SKM-1 (cell line): ENCODE measurements around the gene MTFR1L.
A peak's percentile ranks its signal among the peaks of the same experiment; 100 is the strongest.

Experiments used
- DNase-seq: peaks from one replicate; lab custom pipeline; 2025; ENCODE audit not compliant: unreplicated experiment; lab: John Stamatoyannopoulos, UW

Gene MTFR1L

DNA sequence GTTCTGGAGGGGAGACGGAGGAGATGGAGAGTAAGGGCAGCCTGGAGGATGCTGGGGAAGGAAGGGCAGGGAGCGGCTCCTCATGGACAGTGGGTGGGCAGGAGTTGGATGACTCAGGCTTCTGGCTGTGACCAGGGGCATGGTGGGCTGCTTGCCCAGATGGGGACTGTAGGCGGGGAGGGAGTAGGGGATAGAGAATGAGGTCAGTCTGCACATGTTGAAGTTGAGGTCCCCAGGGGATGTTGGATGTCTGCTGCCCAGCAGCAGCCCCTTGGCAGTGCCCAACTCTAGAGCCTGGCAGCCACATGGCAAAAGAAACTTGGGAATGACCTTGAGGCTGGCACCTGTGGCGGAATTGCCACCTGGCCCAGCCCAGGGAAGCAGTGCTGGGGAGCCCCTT, 13.3 kb upstream of the MTFR1L start:
- no peak for DNase-seq

DNA sequence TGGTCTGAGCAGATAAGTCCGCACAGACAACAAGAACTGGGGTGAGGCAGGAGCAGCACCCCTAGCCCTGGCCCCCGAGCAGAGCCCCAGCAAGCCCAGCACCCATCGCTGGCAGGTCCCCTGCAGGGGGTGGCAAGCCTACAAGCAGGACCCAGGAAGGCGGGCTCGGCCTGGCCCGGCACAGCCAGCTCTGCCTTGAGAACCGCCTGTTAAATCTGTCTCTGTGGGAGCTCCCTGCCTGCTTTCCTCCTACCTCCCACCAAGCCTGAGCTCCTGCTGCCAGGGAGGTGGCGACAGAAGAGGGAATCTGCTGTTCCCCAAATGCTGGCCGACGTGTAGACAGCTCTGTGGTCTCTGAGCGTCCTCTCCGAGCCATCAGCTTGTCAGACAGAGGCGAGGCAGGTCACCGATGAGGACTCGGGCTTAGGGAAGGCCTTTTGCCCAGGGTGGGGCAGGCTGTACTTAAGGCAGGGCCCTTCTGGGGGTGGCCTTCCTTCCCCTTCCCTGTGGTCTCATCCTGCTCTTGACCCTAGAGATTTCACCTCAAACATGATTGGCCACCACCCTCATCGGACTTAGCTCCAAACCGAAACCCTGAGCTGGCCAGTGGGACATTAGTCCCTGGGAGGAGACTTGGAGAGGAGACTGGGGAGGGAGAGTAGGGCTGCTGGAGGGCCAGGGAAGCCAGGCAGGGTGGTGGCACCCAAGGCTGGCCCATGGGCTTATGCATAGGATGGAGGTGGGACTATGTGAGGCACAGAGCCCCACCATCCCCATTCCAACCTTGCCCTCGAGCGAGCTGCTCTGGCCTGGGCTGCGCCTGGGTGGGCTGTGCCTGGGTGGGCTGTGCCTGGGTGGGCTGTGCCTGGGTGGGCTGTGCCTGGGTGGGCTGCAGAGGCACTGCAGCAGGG, 12.0 kb upstream of the MTFR1L start:
- no peak for DNase-seq

DNA sequence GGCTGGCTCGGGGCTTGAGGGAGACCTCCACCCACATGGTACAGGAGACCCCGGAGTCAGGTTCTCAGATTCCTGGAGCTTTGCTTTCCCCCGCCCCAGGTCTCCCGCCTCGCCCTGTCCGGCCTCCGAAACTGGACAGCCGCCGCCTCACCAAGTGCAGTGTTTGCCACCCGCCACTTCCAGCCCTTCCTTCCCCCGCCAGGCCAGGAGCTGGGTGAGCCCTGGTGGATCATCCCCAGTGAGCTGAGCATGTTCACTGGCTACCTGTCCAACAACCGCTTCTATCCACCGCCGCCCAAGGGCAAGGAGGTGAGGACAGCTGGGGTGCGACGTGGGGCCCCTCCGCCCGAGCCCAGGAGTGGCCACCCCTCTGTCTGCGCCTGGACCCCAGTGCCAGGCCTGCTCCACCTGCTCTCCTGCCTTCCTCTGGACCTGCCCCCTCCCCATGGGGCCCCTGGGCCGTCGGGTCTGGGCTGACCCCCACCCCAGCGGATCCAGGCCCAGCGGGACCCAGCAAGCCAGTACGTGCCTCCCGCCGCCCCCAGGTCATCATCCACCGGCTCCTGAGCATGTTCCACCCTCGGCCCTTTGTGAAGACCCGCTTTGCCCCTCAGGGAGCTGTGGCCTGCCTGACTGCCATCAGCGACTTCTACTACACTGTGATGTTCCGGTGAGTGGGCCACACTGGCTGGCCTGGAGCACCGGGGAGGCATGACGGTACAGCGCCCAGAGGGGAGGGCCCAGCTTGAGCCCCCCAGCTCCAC, 11.1 kb upstream of the MTFR1L start:
- DNase-seq: no peak

DNA sequence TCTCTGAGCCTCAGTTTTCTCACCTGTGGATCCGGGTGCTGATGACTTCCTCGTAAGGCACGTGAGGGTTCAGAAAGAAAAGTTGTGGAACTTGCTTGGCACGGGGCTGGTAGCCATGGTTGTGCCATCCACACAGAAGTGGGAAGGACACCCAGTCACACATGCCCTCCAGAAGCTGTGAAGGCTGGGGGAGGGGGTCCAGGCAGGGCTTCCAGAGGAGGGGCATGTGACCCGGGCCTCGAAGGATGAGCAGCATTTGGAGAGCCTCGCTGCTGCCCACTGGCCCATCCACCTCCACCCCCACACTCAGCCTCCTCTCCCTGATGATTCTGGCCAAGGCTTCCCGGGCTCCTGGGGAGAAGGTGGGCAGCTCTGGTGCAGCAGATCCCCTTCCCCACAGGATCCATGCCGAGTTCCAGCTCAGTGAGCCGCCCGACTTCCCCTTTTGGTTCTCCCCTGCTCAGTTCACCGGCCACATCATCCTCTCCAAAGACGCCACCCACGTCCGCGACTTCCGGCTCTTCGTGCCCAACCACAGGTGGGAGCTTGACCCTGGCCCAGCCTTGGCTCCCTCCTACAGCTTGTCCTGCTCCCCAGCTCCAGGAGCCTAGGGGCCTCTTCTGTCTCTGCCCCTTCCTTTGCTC, 10.3 kb upstream of the MTFR1L start:
- no peak for DNase-seq

DNA sequence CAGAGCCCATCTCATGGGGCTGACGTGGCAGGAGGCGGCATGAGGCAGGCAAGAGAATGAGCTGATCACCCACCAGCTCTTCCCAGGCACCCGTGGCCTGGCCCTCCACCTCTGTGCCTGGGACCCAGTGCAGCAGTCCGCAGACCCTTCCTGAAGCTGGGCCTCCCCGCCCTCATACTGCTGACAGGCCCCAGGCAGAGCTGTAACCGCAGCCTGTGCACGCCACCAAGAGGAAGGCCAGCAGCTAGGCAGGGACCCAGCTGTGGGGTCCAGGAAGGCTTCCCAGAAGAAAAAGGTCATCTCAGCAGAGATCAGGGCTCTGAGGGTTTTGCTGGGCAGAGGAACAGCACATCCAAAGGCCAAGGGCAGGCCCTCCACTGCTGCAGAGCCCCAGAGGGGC, 9.8 kb upstream of the MTFR1L start:
- no peak for DNase-seq

DNA sequence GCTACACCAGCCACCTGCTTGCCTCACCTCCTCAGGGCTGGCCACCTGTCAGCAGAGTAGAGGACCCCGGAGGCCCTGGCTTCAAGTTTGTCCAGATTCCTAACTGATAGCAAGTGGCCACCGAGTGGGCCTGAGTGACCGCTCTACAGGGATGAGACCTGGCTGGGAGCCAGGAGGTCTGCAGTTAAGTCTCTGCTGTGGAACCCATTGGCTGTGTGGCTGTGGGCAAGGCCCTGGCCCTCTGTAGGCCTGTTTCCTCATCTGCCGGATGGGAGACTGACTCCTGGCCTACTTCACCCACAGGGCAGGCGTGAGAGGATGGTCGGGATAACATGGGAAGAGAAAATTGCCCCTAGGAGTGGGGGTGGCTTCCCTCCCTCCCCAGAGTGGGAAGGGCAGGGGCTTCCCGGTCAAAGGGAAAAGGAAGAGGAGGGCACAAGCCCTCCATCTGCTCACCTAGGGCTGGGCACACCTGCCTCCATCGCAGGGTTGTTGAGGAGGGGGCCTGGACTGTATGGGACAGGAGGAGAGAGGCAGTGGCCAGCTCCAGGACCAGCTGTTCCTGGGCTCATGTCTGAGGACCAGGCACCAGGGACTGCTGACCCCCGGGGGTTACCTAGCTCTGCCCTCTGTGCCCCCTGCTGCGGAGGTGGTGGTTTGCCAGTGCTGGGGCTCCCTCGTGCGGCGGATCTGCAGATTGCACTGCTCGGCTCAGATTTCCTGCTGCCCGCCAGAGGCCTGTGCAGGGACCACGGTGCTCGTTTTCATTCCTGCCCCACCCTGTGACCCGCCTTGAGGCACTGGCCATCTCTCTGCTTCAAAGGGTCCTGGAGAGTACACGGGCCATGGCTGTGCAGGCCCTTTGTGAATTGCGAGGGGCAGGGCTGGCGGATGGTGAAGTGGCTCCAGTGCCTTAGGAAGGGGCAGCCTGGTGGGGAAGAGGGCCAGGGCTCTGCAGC, 9.1 kb upstream of the MTFR1L start:
- DNase-seq: peak; percentile 23

DNA sequence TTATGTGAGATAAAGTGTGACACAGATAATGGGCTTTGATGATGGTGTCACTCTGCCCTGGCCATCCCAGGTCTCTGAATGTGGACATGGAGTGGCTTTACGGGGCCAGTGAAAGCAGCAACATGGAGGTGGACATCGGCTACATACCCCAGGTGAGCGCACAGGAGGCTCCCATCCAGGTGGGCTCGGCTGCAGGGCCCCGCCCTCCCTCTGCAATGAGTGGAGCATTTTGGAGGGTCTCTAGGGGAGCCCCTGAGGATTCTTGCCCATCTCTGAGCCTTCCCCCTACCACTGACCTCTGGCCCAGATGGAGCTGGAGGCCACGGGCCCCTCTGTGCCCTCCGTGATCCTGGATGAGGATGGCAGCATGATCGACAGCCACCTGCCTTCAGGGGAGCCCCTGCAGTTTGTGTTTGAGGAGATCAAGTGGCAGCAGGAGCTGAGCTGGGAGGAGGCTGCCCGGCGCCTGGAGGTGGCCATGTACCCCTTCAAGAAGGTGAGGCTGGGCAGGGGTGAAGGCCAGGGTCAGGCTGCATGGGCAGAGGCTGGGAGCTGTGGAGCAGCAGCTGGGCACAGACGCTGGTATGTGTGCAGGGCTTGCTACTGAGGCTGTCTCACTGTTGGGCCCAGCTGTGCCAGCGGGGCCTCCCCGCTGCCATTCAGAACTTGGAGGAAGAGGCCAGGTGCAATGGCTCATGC, 8.2 kb upstream of the MTFR1L start:
- DNase-seq: no peak

DNA sequence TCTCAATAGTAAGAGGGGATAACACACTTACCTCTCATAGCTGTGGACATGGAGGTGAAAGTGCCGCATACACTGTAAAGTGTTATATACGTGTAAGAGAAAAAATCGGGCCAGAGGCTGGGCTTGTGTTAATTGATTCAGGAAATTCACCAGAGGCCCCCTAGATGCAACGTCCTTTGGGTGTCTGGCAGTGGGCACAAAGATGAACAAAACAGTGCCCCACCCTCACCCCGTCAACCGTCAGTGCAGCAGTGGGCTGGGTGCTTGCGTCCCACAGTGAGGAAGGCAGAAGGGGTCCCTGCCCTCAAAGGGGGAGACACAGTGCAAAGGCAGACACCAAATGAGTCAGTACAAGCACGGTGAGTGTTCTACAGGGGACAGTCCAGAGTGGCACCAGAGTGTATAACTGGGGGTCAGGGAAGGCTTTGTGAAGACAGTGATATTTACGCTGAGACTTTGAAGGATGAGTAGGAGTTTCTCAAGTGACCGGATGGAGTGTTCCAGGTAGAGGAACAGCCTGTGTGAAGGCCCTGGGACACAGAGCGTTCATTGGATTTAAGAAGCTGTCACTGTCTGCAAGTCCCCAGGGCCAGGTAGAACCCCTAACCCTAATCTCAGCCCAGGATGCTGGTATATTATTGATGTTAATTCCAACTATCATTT, 6.6 kb upstream of the MTFR1L start:
- no peak for DNase-seq

DNA sequence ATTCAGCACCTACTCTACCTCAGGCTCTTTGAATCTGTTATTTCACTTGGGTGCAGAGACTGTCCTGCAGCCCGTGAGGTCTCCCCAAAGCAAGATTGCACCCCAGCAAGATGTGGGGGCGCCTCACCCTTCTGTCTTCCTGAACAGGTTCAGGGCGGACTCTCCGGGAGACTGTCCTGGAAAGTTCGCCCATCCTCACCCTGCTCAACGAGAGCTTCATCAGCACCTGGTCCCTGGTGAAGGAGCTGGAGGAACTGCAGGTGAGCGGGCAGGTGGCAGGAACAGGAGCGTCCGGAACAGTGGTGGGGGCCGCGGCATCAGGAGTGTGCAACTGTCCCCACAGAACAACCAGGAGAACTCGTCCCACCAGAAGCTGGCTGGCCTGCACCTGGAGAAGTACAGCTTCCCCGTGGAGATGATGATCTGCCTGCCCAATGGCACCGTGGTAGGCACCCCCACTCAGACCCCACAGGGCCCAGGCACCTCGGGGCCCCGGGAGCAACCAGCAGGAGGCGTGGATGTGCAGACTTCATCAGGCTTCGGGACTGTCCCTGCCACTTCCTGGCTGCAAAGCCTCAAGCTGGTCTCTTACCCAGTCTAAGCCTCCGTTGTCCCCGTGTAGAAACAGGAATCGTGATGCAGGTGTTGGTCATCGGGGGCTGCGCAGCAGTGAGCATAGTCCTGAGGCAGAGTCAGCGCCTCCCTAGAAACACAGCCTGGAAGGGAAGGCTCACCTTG, 5.9 kb upstream of the MTFR1L start:
- DNase-seq: no peak

DNA sequence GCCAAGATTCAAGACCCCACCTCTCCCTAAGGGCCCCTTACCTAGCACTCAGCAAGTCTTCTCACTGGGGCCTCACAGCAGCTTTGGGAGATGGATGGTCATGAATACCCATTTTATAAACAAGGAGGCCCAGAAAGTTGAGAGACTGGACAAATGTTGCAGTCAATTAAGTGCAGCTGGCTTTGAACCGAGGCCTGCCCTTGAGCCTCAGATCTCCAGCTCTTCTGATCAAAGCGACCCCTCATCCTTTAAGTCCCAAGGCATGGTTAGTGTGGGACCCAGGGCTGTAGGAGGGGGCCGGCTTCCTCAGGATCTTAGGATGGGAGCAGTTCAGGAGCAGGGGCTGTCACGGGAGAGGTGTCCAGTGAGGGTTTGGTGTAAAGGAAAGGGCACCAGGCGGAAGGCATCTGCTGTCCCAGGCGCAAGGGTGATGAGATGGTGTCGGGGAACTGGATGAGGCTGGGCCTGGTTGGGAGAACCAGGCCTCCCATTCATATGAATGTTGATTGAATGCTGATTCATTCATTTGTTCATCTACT, 5.1 kb upstream of the MTFR1L start:
- DNase-seq: no peak

DNA sequence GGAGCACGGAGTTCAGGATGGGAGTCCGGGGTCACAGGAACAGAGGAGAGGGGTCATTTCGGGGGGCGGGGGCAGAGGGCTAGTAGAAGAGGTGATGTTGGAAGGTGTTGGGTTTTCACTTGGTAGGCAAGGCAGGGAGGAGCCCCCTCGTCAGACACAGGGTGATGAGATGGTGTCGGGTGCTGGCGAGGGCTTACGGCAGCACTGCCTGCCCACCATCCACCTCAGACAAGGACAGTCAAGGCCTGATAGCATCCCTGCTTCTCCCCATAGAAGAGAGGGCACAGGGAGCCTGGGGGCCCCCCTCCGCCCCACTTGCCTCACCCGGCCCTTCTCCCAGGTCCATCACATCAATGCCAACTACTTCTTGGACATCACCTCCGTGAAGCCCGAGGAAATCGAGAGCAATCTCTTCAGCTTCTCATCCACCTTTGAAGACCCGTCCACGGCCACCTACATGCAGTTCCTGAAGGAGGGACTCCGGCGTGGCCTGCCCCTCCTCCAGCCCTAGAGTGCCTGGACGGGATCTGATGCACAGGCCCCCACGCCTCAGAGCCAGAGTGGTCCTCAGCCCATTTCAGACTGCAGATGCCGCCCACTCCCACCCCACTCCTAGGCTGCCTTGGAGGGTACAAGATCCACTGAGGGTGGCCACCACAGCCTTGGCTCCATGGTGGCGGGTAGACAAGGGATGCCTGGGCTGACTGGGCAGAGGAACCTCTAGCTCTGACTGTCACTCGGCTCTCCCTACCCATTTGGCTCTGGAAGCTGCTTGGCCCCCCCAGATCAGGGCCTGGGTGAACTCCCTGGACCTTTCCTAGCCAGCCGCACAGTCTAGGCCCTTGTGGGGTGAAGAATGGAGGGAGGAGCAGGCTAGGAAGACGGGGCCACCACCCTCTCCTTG, 4.3 kb upstream of the MTFR1L start:
- DNase-seq: no peak

DNA sequence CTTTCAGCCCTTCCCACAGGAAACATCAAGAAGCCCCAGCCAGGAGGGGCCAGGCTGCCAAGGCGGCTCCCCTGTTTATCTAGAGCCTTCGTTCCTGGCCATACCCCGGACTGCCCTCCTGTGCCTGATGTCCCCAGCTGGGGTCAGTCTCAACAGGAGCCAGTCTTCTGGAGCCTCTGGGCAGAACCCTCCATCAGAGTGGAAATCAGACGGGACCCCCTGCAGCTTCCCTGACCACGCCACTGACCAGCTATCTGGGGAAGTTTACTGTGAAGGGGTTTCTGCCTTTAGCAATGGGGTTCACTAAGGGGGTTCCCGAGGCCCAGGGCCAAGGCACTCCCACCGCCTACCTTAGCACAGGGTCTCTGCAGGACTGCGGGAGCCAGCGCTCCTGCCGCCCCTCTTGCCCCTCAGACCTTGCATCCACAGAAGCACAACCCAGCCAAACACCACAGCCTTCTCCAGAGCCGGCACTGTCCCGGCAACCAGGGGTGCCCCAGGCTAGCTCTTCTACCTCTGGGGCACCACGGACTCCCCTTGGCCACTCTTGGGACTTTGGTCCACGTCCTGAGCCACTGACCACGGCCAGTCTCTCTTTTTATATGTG, 3.5 kb upstream of the MTFR1L start:
- no peak for DNase-seq

DNA sequence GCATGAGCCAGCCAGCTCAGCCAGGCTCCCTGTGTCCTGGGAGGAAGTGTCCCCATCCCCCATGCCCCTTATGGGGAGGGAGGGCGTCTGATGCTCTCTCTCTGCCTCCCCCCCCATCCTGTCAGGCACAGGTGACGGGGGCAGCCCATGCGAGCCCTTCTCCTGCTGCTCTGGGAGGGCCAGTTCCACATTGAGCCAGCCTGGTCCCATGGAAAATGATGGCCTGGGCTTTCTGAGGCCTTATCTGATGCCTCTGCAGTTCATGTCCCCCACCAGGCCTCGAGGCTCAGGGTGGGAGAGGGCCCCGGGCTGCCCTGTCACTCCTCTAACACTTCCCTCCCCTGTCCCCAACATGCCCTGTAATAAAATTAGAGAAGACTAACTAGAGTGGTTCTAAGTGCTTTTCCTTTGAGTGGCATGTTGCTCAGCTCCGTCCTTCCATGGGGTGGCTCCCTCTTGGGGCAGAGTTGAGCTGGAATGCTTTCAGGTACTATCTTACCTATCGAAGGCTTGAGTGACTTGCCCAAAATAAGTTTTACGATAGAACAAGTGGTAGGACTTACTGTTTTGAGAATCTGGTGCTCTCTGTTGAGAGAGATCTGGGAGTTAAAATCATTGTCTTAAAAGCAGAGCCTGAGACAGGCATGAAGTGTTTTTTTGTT, 1.8 kb upstream of the MTFR1L start:
- no peak for DNase-seq

DNA sequence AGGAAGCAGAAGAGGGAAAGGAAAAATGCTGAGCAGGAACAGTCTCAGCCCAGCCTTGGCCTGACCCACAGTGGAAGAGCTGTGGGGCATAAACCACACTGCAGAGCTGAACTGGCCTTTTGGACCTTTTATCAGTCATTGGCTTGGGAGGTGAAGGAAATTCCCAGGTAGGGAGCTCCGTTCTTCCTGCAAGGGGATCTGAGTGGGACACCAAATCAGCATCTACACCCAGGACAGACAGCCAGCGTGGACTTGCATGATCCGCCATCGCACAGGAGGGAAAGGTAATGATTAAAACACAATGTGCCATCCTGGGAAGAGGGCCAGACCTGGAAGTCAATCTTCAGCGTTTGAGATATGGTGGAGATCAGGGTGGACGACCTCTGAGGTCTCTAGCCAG, 1.2 kb upstream of the MTFR1L start:
- DNase-seq: no peak

DNA sequence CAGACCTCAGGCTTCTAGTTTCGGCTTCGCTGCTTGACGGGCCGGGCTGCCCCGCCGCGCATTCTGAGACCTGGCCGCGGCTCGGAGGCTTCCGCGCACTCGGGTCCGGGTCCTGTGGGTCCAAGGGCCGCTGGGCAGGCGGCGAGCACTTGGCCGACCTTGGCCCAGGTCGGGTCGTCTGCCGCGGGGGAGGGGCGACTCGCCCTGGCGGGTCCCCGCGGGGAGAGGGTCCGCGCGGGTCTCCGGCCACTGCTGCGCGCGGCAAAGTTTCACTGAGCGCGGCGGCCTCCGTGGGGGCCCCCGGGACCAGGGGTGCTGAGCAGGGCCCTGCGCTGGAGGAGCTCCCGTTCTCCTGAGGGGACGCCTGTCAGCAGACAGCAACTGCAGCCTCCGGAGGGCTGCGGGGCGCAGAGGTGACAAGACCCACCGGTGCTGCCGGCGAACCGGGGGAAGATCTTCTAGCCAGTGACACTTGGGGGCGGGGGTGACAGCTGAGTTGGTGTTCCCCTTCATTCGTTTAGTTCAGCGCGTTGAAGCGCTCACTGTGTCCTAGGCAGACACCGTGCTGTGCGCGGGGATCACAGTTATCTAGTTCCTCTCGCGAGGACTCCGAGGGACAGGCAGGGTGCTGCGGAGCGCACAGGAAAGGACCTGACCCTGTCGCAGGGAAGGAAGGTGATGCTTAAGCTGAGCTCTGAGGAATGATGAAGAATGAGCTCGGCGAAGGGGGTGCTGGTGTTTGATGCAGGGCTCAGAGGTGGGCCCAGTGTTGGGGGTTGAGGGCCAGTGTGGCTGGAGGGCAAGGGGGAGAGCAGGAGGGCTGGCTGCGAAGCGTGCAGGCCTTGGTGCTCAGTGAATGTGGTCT, 725 bp downstream of the MTFR1L start:
- DNase-seq: peak; percentile 59

DNA sequence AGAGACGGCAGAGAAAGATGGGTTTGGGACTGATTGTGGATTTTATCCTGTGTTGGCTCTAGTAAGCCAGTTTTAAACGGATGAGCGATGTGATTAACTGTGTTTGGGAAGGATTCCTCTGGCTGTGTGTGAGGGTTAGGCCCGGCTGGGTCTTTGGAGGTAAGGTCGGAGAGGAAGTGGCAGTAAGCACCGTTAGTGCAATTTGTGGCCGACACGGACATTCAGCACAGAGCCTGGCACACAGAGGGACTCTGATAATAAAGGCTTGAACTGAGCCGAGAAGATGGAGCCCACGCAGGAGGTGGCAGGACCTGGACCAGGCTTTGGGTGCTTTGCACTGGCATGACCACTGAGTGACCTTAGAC, 1.3 kb downstream of the MTFR1L start:
- DNase-seq: no peak
